Uterus (tissue), 2 donors: Measurements from ENCODE around the gene PPP4R4.
"Not testable (repeated sequence)": the region's sequence is repeated elsewhere in the genome, so short reads cannot be mapped to it uniquely, and the experiment has no call there.

ENCODE experiments used
- CTCF ChIP-seq, 4 experiments: fragments of 200-600 bp in 2 of 4; fragments of 450-650 bp in 2 of 4; sonication (generic) in 2 of 4; IDR thresholded peaks; one replicate each; pipeline ENCODE4 v1.5.1; 2016 to 2019; ENCODE audit warnings: antibody characterized with exemption in 4 of 4, mild to moderate bottlenecking in 2 of 4, moderate library complexity in 1 of 4
- POLR2A ChIP-seq, 2 donors: fragments of 450-650 bp; IDR thresholded peaks; one replicate each; pipeline ENCODE4 v1.6.1; 2016; ENCODE audit warnings: antibody characterized with exemption in 2 of 2, mild to moderate bottlenecking in 1 of 2, moderate library complexity in 1 of 2

- not testable (repeated sequence) for TF ChIP-seq CTCF, POLR2A (IDR thresholded peaks at IDR 0.05)
Measured at GRCh38 chr14:94268582-94268981, 94.5 kb downstream of the PPP4R4 start.
